Measurements from ENCODE around the gene OR51A4. TPM values are rescaled to one million over a fixed set of nuclear protein-coding genes. Genes with fewer than 3 reads are reported as not detected.

OR51A4 gene
- total RNA-seq, 1 donor from 2014 or later: not detected

DNA sequence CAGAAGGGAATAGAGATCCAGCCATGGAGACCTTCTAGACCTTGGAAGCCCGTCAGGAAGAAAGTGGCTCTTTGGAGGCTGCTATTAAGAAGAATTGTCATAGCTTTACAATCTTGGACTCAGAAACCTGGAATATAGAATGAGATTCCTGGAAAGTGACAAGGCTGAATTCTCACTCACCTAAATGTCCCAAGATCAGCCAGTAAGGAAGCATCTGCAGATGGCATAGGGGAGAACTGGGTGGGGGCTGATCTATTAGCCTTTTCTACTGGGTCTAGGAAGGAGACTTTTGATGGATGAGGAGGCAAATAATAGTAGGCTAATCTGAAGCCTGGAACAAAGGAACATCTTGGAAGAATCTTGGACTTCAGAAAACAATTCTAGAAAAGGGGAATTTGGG, 23.2 kb downstream of the OR51A4 start, which contains the start of gene OR51G1:
Gene OR51G1, minus strand, starts transcription at position 101 of the 400 bp plus-strand sequence. Its CDS starts 0 bp downstream, at position 101.
- DNase-seq (ENCODE audit: low spot score): no peak
- H3K9me3 Mint-ChIP-seq: no peaks in the 10 kb centered on the region
- no peak within 1 kb of the TSS for H3K4me3 Mint-ChIP-seq
- H3K27me3 Mint-ChIP-seq (ENCODE audit: insufficient read depth): no peaks in the 10 kb centered on the region
- intact Hi-C loops (cut with micrococcal nuclease): no loop called here
- no peaks in the 10 kb centered on the region for H3K36me3 Mint-ChIP-seq (ENCODE audit: low read depth)
- H3K27ac Mint-ChIP-seq: no peak within 1 kb of the TSS
- H3K4me1 Mint-ChIP-seq (ENCODE audit: low read depth): no peaks in the 10 kb centered on the region

GRCh38 chr11:4922304-4922703, 25.1 kb downstream of the OR51A4 start:
- no peak for DNase-seq (ENCODE audit: low spot score)
- Mint-ChIP-seq H3K27ac (no peak overlapping the region), H3K4me1 (ENCODE audit: low read depth) (no peaks in the 10 kb centered on the region), H3K27me3 (ENCODE audit: insufficient read depth) (no peaks in the 10 kb centered on the region), H3K36me3 (ENCODE audit: low read depth) (no peaks in the 10 kb centered on the region), H3K4me3 (no peak overlapping the region), H3K9me3 (no peaks in the 10 kb centered on the region)
- intact Hi-C loops (cut with micrococcal nuclease): no loop called here

DNA sequence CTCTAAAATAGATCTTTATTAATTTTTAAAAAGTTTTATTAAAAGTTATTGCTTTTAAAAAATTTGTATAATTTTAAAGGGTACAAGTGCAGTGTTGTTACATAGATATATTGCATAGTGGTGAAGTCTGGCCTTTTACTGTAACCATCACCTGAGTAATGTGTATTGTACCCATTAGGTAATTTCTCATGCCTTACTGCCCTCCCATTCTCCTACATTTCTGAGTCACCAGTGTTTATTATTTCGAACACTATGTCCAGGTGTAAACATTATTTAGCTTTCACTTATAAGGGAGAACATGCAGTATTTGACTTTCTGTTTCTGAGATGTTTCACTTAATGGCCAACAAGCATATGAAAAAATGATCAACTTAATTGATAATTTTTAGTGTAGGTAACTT, 25.6 kb downstream of the OR51A4 start:
- intact Hi-C loops (cut with micrococcal nuclease): no loop called here
- Mint-ChIP-seq H3K27me3 (ENCODE audit: insufficient read depth) (no peaks in the 10 kb centered on the region), H3K4me1 (ENCODE audit: low read depth) (no peaks in the 10 kb centered on the region), H3K36me3 (ENCODE audit: low read depth) (no peaks in the 10 kb centered on the region), H3K4me3 (no peak overlapping the region), H3K27ac (no peak overlapping the region), H3K9me3 (no peaks in the 10 kb centered on the region)
- no peak for DNase-seq (ENCODE audit: low spot score)

GRCh38 chr11:4919250-4919649, 28.2 kb downstream of the OR51A4 start, which contains the start of gene OR51G2:
OR51G2 (minus strand) TSS chr11:4919350; CDS start chr11:4915663, 3,687 bp downstream.
- Mint-ChIP-seq H3K27ac (no peak within 1 kb of the TSS), H3K36me3 (ENCODE audit: low read depth) (no peaks in the 10 kb centered on the region), H3K27me3 (ENCODE audit: insufficient read depth) (no peaks in the 10 kb centered on the region), H3K4me3 (no peak within 1 kb of the TSS), H3K9me3 (no peaks in the 10 kb centered on the region), H3K4me1 (ENCODE audit: low read depth) (no peaks in the 10 kb centered on the region)
- intact Hi-C loops (cut with micrococcal nuclease): no loop called here
- no peak for DNase-seq (ENCODE audit: low spot score)

DNA sequence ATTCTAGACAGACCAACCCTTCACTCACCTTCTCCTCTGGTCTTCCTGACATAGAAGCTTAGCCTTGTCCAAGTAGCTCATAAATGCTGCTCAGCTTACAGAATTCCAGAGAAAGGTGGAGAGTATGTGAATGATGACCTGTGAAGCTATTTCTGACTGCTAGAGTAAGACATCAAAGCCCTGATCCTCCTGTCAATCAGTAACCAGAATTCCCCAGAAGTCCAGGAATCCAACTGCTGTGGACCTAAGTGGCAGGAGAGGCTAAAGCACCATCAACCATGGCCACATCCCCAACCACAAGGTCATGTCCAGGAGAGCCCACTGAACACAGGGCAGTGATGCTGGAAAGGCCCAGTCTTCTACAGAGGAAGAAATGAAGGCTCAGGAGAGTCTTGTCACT, 30.8 kb downstream of the OR51A4 start:
- Mint-ChIP-seq H3K4me3 (no peak overlapping the region), H3K27ac (no peak overlapping the region), H3K9me3 (no peaks in the 10 kb centered on the region), H3K27me3 (ENCODE audit: insufficient read depth) (no peaks in the 10 kb centered on the region), H3K36me3 (ENCODE audit: low read depth) (no peaks in the 10 kb centered on the region), H3K4me1 (ENCODE audit: low read depth) (no peaks in the 10 kb centered on the region)
- intact Hi-C loops (cut with micrococcal nuclease): no loop called here
- DNase-seq (ENCODE audit: low spot score): no peak

DNA sequence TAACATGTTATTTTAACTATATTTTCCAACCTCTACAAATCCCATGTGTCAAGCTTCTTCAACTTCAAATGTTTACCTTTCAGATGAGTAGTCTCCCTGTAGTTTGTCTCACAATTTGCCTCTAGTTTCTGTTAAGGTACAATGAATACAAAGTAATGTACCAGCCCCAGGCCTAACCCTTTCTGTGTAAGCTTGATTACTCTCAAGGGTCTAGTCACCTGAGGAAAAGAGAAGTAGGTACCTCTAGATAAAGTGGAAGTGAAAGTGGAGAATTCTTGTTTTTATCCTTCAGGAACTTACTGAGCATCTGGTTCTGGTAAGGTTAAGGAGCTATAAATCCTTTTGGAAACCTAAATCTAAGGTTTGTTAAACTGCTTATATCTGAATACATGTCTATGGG, 43.9 kb downstream of the OR51A4 start, which contains the start of gene OR51A7:
Gene OR51A7, plus strand, starts transcription at position 300 of the 400 bp plus-strand sequence. CDS start 3,587 bp downstream, outside the sequence.
- no peak for DNase-seq (ENCODE audit: low spot score)
- intact Hi-C loops (cut with micrococcal nuclease): no loop called here
- no peaks in the 10 kb centered on the region for H3K27me3 Mint-ChIP-seq (ENCODE audit: insufficient read depth)
- H3K36me3 Mint-ChIP-seq (ENCODE audit: low read depth): no peaks in the 10 kb centered on the region
- no peaks in the 10 kb centered on the region for H3K4me1 Mint-ChIP-seq (ENCODE audit: low read depth)
- H3K27ac Mint-ChIP-seq: no peak within 1 kb of the TSS
- no peaks in the 10 kb centered on the region for H3K9me3 Mint-ChIP-seq
- H3K4me3 Mint-ChIP-seq: no peak within 1 kb of the TSS

Other genes starting within 250 kb of the OR51A4 start
- gene OR51E2, start 249.8 kb downstream of the OR51A4 start, total RNA-seq: not detected in 2 replicates
- not detected in 2 replicates for gene MMP26, start 242.8 kb downstream of the OR51A4 start, total RNA-seq
- not detected in 2 replicates for gene OR51F1, start 177.7 kb downstream of the OR51A4 start, total RNA-seq
- not detected in 2 replicates for gene OR52R1, start 143.2 kb downstream of the OR51A4 start, total RNA-seq
- not detected in 2 replicates for gene OR51F2, start 126.3 kb downstream of the OR51A4 start, total RNA-seq
- not detected in 2 replicates for gene OR51S1, start 98.4 kb downstream of the OR51A4 start, total RNA-seq
- gene OR51T1, start 65.7 kb downstream of the OR51A4 start, total RNA-seq: not detected in 2 replicates
- gene OR51A7, start 43.8 kb downstream of the OR51A4 start, total RNA-seq: not detected in 2 replicates
- not detected in 2 replicates for gene OR51G2, start 28.3 kb downstream of the OR51A4 start, total RNA-seq
- not detected in 2 replicates for gene OR51G1, start 23.3 kb downstream of the OR51A4 start, total RNA-seq
- gene OR51A2, start 8.1 kb upstream of the OR51A4 start, total RNA-seq: not detected in 2 replicates
- gene OR51L1, start 47.2 kb upstream of the OR51A4 start, total RNA-seq: not detected in 2 replicates
- gene OR52J3, start 98.9 kb upstream of the OR51A4 start, total RNA-seq: not detected in 2 replicates
- not detected in 2 replicates for gene OR52E2, start 112.0 kb upstream of the OR51A4 start, total RNA-seq
- gene OR52E1, start 122.0 kb upstream of the OR51A4 start, total RNA-seq: not detected in 2 replicates
- not detected in 2 replicates for gene OR52A5, start 190.8 kb upstream of the OR51A4 start, total RNA-seq
- not detected in 2 replicates for gene OR52A1, start 207.2 kb upstream of the OR51A4 start, total RNA-seq